Gastroesophageal sphincter (tissue), 3 donors: ENCODE results near the gene HPN.

Experiments
- CTCF ChIP-seq, 4 experiments: fragments of 200-600 bp in 2 of 4; fragments of 450-650 bp in 2 of 4; sonication (generic) in 1 of 4; IDR thresholded peaks; one replicate each; pipeline ENCODE4 v1.5.1; 2017 to 2019; ENCODE audit warnings: antibody characterized with exemption in 4 of 4, mild to moderate bottlenecking in 2 of 4, moderate library complexity in 2 of 4
- EP300 ChIP-seq: sonication (generic); formaldehyde crosslinking; IDR thresholded peaks from one replicate; pipeline ENCODE4 v1.6.1; 2017; ENCODE audit warnings: antibody characterized with exemption, mild to moderate bottlenecking
- POLR2A ChIP-seq, 2 donors: fragments of 450-650 bp; IDR thresholded peaks; one replicate each; pipeline ENCODE4 v1.6.1; 2017; ENCODE audit warnings: antibody characterized with exemption in 2 of 2, mild to moderate bottlenecking in 2 of 2, moderate library complexity in 1 of 2
- POLR2AphosphoS5 ChIP-seq: sonication (generic); formaldehyde crosslinking; IDR thresholded peaks from one replicate; pipeline ENCODE4 v1.6.1; 2017; ENCODE audit warnings: antibody characterized with exemption

- TF ChIP-seq CTCF (IDR thresholded peaks at IDR 0.05) (no peak), POLR2AphosphoS5 (no peak), POLR2A (IDR thresholded peaks at IDR 0.05) (no peak), EP300 (no peak)
These were observed 46.6 kb upstream of the HPN start for GRCh38 chr19:34994643-34995541.
